CD4-positive, alpha-beta T cell treated with Interleukin-10 for 1 hour (primary cell): ENCODE data around the gene RASA3.

ENCODE experiments used
- DNase-seq: peaks from one replicate; pipeline ENCODE4 v3.0.0-alpha.2; 2020

Gene RASA3

GRCh38 chr13:113973218-113974164 is 158.9 kb downstream of the RASA3 start, which contains the start of gene C13orf46:
Gene C13orf46, minus strand, starts transcription at chr13:113974076. Its CDS starts 79 bp downstream, at chr13:113973997.
- DNase-seq = no peak

GRCh38 chr13:113972451-113973217 is 159.8 kb downstream of the RASA3 start:
- no peak for DNase-seq

- no peak for DNase-seq
Measured at GRCh38 chr13:113971471-113972231, 160.8 kb downstream of the RASA3 start.

- DNase-seq = no peak
Measured at GRCh38 chr13:113970810-113971470, 161.5 kb downstream of the RASA3 start.

GRCh38 chr13:113969973-113970611 is 162.3 kb downstream of the RASA3 start:
- no peak for DNase-seq

GRCh38 chr13:113969311-113969972 is 163.0 kb downstream of the RASA3 start:
- DNase-seq = no peak

GRCh38 chr13:113968463-113969310 is 163.7 kb downstream of the RASA3 start:
- DNase-seq = no peak

GRCh38 chr13:113967729-113968462 is 164.5 kb downstream of the RASA3 start:
- no peak for DNase-seq

GRCh38 chr13:113967206-113967720 is 165.2 kb downstream of the RASA3 start:
- no peak for DNase-seq

GRCh38 chr13:113965968-113966884 is 166.2 kb downstream of the RASA3 start:
- DNase-seq = no peak

GRCh38 chr13:113965383-113965874 is 167.0 kb downstream of the RASA3 start:
- no peak for DNase-seq

GRCh38 chr13:113964251-113964995 is 168.0 kb downstream of the RASA3 start:
- no peak for DNase-seq

- DNase-seq = no peak
Measured at GRCh38 chr13:113963376-113963775, 169.0 kb downstream of the RASA3 start.

GRCh38 chr13:113962975-113963374 is 169.4 kb downstream of the RASA3 start:
- no peak for DNase-seq

- no peak for DNase-seq
Measured at GRCh38 chr13:113962386-113962785, 170.0 kb downstream of the RASA3 start.

GRCh38 chr13:113960276-113960948 is 172.0 kb downstream of the RASA3 start:
- no peak for DNase-seq

GRCh38 chr13:113959198-113959597 is 173.2 kb downstream of the RASA3 start:
- DNase-seq = no peak
